Choroid plexus epithelial cell (primary cell): ENCODE measurements around the gene KIRREL3.

Source experiments
- DNase-seq: peaks from one replicate; pipeline ENCODE4 v3.0.0-alpha.2; 2010; ENCODE audit warnings: low read depth
- H3K4me3 ChIP-seq: 2 replicates; pipeline ENCODE4 v1.5.1; 2011; ENCODE audit warnings: low read depth, mild to moderate bottlenecking, control low read depth, low read length, moderate library complexity
- TF ChIP-seq, protein P1 (sequence below): conservative IDR thresholded peaks from 2 replicates; pipeline ENCODE4 v1.5.1; 2011; ENCODE audit warnings: low read depth, mild to moderate bottlenecking, control low read depth, inconsistent platforms, low read length, moderate library complexity

The KIRREL3 gene

DNA sequence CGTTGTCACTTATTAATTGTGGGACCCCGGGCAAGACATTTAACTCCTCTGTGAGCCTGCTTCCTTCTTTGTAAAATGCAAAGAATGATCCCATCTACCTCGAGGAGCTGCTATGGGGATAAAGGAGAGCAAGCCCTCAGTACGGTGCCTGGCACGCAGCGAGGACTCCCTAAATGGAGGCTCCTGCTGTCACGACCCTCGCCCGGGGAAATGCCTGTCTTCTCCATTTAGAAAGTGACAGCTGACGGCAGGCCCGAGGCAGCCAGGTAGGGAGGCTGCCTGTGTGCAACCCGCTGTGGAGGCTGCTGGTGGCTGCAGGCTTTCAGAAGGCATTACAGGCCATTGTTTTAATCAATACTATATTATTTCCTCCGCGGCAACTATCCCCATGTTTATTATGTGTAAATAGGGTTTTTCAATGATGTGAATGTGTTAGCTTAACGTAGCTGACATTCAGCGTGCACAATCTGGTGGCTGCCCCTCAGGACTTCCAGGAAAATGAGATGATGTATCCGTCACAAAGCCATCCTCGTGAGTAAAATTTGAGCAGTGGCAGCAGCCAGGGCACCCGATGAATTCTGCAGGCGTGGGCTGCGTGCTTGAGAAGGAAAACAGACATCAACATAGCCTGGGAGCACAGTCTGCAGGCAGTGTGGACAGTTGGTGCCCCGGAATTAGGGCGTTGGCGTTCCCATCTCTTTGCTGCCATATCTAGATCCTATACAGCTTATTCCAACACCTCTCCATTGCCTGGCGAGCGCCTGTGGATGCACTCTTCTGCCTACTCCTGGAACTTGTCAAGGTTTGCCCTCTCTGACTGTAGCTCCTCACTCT lies 416.8 kb downstream of the KIRREL3 start:
- no peak overlapping the region for H3K4me3 ChIP-seq
- DNase-seq: no peak
- TF ChIP-seq, protein P1, sequence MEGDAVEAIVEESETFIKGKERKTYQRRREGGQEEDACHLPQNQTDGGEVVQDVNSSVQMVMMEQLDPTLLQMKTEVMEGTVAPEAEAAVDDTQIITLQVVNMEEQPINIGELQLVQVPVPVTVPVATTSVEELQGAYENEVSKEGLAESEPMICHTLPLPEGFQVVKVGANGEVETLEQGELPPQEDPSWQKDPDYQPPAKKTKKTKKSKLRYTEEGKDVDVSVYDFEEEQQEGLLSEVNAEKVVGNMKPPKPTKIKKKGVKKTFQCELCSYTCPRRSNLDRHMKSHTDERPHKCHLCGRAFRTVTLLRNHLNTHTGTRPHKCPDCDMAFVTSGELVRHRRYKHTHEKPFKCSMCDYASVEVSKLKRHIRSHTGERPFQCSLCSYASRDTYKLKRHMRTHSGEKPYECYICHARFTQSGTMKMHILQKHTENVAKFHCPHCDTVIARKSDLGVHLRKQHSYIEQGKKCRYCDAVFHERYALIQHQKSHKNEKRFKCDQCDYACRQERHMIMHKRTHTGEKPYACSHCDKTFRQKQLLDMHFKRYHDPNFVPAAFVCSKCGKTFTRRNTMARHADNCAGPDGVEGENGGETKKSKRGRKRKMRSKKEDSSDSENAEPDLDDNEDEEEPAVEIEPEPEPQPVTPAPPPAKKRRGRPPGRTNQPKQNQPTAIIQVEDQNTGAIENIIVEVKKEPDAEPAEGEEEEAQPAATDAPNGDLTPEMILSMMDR: no peak

DNA sequence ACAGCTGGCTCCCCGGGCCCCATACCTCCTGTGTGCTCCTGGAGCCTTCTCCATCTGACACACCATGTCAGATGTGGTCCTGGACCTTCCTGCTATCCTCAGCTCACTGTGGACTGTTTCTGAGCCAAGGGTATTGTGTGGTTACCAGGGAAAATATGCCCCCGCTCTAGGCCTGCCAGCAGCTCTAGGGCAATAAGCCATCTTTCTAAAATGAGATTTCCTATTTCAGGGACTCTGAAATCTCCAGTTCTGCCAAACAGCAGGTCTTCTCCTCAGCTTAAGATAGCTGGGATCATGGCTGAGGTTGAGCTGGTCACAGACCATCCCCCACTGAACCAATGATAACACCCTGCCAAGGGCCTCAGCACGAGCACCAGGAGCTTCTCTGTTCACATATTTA lies 417.5 kb downstream of the KIRREL3 start:
- H3K4me3 ChIP-seq: no peak overlapping the region
- TF ChIP-seq, protein P1: no peak
- DNase-seq: no peak

DNA sequence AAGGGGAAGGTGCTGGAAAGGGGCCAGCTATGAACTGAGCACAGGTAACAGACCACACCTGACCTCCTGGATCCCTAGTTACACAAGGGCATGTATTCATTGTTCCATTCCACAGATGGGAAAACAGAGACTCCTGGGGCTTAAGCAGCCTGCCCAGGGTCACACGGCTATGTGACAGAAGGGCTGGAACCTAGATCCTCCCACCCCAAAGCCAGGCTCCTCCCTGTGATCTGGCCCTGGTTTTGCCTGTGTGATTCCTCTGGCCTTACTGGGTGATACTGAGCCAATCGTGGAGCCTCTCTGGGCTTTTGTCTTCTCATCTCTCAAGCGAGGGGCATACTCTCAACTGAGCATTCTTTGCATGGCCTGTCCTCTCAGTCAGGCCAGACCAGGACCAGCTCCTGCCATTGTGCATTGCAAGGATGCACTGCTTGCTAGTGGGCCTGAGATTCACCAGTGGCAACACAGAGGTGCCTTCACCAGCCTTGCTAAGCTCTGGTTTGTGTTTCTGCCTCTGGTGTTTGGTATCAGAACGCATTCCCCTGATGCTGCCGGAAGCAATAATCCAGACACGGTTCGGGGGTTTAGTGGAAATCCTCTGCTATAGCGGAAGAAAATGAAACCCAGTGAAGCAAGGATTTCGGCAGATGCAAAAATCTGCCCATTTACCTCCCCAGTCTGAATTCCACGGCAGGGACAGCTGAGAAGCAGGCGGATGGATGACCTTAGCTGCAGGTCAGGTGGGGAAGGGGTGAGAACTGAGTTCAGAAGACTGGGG lies 418.5 kb downstream of the KIRREL3 start:
- H3K4me3 ChIP-seq: no peak overlapping the region
- TF ChIP-seq, protein P1: no peak
- no peak for DNase-seq

DNA sequence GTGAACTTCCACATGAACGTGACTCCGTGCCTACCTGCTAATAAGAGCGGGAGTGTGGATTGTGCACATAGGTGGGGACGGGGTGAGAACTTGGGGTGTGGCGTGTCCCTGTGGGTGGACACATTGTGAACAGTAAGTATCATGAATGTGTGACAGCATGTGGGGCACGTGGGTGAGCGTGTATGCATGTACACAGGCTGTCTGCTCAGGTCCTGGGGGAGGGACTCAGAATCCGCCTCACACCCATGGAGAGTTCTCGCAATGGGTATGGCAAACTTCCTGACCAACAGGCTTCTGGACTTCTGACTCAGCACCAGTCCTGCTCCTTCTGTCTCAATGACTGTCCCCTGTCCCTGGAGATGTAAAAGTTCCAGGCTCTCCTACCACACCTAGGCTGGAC lies 422.1 kb downstream of the KIRREL3 start:
- no peak for DNase-seq
- TF ChIP-seq, protein P1: no peak
- H3K4me3 ChIP-seq: no peak overlapping the region

DNA sequence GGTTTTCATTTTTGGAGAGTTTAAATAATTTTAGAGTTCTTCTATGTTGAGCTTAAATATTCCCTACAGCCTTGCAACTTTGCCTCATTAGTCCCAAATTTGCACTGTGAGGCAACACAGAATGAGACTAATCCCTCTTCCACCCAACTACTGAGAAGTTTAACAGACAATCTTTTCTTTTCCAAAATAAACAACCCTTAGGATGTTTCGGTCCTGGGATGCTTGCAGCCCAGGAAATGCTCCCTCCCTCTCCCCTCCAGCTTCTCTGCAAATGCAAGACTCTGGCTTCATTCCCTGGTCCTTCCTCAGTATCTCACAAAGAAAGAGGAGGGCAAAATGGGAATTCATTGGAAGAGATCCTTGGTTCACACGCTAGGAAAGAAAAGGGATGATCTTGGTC lies 422.5 kb downstream of the KIRREL3 start:
- no peak for DNase-seq
- TF ChIP-seq, protein P1: no peak

DNA sequence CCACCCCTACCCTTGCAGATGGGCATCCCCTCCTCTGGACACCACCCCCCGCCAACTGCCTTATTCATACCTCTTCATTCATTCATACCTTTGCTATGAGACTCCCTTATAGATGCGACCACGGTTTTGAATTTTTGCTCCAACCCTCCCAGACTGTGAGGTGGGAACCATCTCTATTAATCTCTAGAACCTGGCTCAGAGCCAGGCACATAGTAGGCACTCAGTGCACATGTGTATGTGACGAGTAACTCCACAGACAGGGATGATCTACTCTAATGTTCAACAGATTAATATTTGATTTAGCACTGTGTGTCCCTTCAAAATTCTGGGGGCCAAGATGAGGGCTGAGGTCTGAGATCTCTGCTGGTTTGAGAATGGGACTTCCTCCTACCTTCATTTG lies 424.7 kb downstream of the KIRREL3 start:
- TF ChIP-seq, protein P1: no peak
- no peak overlapping the region for H3K4me3 ChIP-seq
- DNase-seq: no peak

More for the DNA sequence above, 422.5 kb downstream of the KIRREL3 start:
- no peak overlapping the region for H3K4me3 ChIP-seq
